Stimulated activated CD4-positive, alpha-beta T cell treated with anti-CD3 and anti-CD28 coated beads, Interleukin-1b, Interleukin-23, amount 100 ng/mL, for 48 hours (primary cell): ENCODE measurements around the gene RPLP2.
A peak's percentile ranks its signal among the peaks of the same experiment; 100 is the strongest.

Experiments
- DNase-seq: peaks from one replicate; pipeline ENCODE4 v3.0.0-alpha.2; 2020

Gene RPLP2

DNA sequence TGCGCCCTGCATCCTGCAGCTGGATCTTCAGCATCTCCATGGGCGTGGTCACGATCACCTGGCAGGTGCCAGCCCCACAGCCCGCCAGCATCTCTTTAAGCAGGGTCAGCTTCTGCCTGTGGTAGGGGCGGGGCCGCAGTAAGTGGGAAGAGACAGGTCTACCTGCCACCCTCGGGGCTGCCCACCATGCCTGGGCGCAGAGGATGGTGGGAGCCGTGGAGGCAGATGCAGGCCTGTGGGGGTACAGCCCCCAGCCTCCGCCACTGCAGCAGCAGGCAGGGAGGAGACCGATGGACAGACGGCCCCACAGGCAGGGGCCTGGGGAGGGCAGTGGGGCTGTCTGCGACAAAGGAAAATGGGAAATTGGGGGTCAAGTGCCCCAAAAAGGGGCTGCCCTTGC is 16.9 kb upstream of the RPLP2 start:
- no peak for DNase-seq

DNA sequence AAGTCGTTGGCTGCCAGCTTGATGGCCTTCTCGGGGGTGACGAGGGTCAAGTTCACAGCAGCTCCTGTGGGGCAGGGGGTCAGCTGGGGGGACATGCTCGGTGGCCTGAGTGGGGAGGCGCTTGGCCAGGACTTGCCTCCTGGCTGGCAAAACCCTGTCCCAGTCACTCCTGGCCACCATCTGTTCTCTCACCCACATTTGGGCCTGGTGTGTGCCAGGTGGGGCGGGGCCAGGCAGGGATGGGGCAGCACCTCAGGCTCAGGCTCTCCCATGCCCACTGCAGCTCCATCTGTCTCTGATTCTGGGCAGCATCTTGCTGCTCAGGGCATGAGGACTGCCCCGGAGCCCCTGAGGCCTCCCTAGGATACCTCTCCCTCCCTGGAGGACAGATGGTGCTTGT is 16.2 kb upstream of the RPLP2 start:
- DNase-seq, result no peak

DNA sequence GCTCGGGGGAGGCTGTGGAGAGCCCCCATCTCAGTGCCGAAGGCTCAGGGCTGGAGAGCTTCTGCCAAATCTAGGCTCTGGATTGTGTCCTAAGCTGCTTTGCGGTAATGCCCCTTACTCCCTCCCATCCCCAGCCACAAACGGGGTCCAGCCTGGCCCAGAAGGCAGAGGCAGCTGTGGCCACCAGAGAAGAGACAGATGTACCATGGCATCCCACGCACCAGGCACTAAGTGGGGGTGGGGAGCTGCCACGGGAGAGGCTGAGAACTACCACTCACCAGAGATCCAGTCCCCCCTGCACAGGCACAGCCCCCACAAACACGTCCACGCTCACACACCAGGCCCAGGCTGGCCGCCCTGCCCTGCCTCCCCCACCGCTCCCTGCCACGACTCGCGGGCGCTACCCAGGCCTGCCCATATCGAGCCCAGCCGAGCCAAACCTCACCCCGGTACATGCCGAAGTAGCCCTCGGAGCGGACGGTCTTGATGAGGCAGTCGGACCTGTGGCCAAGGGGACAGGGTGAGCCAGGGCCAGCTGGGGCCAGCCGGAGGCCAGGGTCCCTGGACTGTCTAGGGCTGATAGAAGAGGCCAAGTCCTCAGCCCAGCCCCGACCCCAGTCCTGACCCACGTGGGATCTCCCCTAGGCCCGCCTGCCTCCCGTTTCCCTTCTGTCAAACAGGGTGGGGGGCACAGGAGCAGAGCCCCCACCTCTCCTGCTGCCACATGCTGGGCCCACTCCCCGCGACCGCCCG is 15.6 kb upstream of the RPLP2 start:
- no peak for DNase-seq

DNA sequence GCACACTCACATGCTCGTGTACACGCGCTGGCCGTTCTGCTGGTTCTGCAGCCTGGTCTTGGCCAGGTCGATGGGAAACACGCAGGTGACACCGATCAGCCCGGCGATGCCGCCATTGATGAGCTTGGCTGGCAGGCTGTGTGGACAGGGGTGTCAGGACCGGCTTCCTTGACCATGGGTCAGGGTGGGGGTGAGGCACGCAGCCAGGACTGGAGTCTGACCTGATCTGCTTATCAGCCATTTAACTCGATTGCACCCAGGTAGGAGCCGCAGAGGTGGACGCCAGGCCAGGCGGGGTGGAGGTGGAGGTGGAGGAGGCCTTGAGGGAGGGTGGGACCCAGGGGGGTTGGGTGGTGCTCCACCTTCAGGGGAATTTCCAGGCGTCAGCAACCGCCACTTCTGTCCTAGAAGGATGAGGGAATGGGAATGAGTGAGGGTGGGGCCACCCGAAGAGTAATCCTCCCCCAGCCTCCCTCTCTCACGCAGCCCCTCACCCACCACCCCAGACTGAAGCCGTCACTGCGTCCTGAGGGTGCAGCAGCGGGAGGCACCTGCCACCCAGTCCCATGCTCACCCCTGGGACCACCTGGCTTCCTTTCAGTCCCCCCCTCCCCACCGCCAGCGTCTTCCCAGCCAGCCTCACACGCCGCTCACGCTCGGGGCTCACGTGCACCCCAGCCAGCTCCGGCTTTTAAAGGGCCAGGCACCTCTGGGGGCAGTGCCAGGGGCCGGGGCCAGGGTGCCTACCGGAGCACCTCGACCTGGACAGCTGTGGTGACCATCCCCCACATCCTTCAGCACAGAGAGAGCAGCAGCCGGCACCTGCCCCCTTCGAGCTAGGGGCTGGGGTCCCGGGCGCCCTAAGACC is 14.8 kb upstream of the RPLP2 start:
- DNase-seq, result no peak

DNA sequence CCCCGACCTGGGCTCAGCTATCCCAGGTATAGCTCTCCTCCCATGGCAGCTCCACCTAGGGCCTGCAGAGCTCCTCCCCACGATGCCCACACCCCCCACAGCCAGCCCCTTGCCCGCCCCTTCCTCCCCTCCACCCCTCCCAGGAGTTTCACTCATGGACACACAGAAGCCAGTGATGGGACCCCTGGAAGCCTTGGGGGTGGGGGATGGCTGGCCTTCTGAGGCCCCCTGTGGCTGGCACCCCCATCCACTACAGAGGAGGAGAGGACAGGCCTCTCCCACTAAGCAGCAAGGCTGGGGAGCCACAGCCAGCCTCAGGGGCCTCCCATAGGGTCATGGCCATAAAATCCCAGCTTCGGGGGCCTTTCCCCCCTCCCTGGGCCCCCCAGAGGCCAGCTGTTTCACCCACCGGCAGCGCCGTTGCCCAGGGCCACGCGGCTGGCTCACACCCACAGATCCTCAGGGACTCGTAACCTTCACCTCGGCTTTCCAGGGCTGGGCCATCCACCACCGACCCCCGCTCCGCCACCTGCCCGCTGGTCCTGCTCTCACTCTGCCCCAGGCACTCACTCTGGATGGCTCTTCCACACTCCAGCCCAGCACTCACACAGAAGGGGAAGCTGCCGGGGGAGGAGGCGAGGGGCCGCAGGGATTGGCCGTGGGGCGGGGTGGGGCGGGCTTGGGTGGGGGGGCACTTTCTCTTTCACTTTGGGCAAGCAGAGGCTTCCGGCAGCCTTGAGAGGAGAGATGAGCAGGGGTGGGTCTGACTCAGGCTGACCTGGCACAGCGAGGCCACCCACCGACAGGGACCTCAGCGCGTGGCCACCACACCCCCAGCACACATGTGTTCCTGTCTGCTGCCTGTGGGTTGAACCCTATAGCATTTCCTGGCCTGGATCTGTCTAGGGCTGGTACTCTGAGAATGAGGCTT is 13.9 kb upstream of the RPLP2 start:
- peak; percentile 92 for DNase-seq

DNA sequence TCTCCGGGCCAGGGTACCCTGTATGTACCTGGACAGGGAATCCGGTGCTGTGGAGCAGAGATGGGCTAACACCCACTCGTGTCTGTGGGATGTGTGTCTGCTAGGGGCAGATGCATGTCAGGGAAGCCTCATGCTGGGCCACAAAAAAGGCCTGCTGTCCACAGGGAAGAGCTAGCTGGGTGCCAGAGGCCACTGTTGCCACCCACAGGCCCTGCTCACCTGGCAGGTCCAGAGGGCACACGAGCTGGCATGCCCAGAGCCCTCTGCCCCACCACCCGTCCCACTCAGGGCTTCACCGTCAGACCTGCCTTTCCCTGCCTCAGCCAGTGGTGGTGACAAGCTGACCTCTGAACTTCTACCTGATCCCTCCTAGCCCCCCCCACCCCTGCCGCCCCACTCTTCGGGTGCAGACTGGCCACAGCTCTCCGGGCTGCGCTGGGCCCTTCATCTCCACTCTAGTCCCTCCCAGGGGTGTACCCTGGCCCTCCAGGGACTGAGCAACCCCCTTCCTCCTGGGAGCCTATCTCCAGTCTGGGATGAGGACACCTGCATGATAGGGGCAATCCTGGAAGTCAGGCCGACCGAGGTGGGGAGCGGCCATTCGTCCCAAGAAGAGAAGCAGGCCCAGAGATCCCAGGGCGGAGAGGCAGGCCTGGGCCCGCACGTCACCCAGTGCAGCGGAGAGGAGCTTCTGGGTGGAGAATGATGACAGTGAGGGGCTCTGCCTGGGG is 13.0 kb upstream of the RPLP2 start:
- no peak for DNase-seq

DNA sequence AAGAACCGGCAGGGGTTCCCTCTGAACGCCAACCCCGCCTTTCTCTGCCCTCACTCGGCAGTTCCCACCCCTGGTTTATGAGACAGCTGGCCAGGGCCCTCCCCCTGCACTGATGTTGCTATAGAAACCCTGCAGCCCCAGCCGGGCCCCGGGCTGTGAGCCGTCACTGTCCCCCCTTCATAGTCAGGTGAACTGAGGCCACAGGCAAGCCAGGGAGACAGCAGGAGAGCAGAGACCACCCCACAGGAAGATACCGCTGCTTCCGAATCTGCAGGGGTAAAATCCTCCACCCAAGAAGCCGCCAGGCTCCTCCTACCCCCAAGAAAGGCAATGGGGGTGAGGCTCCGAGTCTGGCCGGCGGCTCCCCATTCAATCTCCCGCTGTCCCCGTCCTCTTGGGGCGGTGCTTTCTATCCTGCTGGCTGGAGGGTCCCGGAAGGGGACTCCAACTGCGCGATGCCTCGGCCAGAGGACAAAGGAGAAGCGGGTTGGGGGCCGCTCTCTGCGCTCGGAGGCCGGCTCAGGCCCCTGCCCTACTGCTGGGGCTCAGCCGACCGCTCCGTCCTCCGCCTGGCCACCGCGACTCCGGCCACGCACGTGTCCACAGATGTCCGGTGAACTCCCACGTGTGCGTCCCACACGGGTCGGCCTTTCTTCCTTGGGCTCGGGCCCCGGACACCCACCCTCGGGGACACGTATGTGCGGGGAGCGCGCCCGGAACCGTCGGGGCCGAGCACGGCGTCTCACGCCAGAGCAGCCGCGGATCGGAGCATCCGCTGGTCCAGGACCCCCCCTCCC is 12.3 kb upstream of the RPLP2 start:
- peak; percentile 84 for DNase-seq

DNA sequence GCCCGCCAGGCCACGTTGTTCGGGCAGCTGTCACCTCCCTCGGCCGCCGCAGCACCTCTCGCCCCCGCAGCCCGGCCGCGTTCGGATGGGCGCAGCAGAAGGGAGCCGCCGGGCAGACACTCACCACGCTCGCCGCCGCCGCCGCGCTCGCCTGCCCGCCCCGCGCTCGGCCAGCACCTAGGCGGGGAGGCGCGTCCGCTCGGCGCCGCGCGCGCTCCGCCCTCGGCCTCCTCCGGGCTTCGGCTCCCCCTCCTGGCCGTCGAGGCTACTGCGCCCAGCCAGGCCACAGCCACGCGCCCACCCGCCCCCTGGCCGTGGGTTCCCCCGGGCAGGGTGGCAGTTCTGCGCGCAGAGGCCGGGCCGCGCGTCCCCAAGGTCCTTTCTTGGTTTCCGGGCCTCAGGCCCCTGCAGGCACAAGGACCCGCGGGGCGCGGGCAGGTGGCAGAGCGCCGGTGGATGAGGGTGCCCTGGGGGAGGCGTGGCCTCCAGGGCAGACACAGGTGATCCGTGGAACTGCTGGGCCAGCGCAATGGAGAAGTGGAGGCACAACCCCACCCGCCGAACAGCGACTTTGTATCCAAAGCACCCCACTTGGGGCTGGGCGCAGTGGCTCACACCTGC is 11.6 kb upstream of the RPLP2 start, which contains the start of gene SLC25A22:
SLC25A22 (minus strand) TSS at position 189 of the 621 bp plus-strand sequence. CDS start 3,275 bp downstream, outside the sequence.
- peak; percentile 81 for DNase-seq

DNA sequence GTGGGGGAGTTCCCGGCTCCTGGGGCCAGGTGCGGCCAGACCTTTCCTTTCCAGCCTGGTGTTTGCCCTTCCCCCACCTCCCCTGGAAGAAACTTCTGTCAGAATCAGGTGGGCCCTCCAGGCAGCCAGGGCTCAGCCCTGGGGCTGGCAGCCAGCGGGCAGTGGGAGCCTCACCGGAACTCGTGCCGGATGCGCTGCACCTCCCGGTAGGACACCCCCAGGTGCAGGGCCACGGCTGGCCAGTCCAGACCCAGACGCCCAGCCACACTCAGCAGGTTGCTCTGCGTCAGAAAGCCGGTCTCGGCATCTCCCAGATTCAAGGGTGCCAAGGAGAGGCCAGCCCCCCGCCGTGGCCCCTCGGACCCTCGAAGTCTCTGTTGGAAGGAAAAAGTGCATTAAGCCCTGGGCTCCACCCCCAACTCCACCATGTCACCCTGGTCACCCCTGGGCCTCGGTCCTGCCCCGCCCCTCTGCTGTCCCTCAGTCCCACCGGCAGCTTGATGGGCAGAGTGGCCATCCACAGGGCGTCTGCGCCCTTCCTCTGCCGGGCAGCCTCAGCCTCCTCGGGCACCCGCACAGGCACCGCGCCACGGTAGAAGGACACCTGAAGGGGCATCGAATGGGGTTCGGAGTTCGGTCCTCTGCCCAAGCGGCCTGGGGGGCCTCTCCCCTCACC is 10.0 kb upstream of the RPLP2 start:
- DNase-seq, result no peak

DNA sequence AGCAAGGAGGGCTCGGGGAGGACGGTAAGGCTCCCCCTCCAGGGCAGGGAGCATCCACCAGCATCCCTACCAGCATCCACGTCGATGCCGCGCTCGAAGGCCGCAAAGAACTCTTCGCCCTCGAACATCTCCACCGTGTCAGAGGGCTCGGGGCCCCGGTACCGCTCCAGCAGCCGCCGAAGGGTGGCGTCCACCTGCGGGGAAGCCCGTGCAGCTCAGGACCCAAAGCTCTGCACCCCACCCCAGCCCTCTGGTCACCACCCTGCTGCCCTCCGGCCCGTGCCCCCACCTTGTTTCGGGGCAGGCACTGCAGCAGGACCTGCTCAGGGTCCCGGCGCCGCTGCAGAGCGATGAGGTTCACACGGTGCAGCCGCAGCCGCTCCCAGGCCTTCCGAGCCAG is 9.3 kb upstream of the RPLP2 start:
- DNase-seq, result no peak

DNA sequence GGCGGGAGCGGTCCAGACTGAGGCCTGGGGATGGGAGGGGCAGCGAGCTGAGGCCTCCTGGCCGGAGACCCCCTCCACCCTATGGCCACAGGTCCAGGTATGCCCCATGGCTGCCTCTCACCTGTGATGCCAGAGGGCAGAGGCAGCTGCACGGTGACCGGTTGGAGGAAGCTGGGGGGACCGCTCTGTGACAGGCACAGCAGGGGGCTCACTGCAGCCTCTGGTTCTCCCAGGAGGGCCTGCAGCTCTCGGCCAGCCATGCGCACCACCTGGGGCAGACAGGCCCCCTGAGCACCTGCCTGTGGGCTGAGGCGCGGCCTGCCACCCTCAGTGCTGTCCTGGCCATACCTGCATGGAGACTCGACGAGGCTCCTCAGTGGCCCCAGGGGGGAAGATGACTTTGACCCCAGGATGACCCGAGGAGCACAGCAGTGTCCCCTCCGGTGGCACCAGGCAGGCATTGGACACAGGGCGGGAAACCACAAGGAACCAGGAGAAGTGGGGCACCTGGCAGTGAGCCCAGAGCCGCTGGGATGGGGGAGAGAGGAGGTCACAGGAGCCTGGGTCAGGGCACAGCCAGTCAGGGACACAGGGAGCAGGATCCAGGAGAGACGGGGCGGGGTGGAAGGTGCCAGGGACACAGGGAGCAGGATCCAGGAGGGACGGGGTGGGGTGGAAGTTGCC is 8.5 kb upstream of the RPLP2 start:
- DNase-seq, result no peak

DNA sequence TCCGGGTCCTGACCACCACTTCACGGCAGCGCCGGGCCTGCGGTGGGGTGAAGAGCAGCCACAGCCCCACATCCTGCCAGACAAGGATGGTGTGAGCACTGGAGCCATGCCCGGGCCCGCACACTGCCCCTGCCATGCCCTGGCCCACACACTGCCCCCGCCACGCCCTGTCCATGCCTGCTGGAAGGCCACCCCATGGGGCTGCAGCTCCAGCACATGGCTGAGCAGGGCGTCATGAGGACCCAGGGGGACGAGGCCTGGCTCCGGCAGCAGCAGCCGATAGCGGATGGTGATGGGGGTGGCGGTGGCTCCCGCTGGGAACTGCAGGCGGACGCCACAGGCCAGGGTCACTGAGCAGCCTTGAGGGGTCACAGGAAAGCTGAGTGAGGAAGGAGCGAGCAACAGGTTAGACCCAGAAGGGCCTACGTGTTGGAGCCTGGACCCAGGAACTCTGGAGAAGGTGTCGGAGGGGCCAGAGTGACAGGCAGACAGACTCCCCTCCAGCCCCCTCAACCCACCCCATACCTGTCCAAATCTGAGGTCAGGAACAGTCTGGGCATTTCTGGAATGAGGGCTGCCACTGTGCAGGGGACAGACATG is 7.6 kb upstream of the RPLP2 start:
- no peak for DNase-seq

DNA sequence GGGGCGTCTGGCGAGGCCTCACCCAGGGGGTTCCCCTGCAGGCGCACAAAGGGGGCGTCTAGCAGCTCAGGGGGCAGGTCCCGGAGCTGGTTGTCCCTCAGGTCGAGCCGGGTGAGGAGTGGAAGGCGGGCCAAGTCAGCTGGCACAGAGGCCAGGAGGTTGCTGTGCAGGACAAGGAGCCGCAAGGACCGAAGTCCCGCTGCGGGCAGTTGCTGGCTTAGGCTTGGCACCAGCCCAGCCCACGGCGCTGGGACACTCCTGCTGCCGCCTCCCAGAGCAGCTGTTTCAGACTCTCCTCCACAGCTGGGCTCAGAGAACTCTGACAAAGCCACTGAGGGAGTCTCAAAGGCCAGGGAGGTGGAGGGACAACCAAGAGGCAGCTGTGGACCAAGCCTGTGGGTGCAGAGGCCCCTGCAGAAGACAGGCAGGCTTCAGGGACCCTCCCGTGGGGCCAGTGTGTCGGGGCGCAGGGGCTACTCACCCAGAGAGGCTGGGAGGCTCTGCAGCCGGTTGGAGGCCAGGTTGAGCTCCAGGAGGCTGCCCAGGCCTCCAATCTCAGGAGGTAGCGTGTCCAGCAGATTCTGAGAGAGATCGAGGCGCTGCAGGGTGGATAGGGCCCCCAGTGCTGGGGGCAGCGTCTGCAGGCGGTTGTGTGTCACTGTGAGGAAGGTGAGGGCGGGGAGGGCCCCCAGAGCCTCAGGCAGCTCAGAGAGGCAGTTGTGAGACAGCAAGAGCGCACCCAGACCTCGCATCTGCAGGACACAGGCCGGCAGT is 6.9 kb upstream of the RPLP2 start:
- no peak for DNase-seq

DNA sequence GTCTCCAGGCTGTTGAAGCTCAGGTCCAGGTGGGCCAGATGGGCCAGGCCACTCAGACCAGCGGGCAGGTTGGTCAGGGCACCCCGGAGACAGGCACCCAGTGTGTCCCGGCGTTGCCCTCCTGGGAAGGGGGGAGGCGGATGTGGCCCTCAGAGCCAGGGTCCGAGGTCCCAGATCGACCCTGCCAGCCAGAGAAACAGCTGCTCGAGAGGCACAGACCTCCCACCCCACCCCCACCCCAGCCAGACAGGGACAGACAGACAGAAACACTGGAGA is 6.4 kb upstream of the RPLP2 start:
- DNase-seq, result no peak

DNA sequence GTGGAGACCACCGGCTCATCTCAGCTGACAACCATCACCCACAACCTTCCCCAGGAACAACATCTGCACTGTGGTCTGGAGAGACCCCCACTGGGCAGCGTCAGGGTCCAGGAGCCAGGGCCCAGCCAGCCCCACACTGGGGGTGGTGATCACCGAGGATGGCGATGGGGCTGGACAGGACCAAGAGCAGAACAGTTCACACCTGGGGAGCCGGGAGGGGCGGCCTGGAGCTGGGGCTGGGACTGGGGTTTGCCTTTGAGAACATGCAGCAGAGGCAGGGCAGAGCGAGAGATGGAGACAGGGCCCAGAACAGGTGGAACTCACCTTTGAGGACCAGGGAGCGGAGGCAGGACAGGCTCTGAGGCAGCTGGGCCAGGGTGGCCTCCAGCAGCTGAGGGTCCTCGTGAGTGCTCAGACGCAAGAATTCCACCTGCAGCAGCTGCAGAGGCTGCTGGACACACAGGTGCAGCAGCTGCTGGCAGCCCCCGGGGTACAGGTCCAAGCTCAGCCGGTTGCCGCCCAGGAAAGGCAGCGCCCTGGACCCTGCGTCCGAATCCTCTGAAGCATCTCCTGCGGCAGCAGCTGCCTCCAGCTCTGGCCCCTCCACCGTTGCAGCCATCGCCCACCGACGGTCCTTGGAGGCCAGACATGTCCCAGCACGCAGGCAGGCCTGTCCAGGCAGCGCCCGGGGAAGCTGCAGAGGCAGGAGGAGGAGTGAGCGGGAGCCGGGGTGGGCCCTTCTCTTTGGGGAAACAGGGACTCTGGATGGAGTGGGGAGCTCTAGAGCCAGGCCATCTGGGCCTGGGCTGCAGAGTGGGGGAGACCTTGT is 5.8 kb upstream of the RPLP2 start:
- DNase-seq, result no peak

DNA sequence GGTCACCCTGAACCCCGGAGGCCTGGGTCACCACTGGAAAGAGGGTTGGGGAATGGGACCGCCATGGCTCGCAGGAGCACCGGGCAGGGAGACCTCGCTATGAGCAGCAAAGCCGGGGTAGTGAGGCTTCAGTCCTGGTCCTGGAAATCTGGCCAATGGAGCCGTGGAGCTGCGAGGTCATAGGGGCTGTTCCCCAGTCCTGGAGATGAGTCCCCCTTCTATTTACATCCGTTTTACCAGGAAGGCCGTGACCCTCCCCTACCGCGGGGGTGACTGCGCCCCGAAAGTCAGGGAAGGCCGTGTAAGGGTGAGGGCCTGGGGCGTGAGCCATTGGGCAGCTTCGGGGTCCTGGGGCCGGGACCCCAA is 5.2 kb upstream of the RPLP2 start:
- DNase-seq, result no peak

DNA sequence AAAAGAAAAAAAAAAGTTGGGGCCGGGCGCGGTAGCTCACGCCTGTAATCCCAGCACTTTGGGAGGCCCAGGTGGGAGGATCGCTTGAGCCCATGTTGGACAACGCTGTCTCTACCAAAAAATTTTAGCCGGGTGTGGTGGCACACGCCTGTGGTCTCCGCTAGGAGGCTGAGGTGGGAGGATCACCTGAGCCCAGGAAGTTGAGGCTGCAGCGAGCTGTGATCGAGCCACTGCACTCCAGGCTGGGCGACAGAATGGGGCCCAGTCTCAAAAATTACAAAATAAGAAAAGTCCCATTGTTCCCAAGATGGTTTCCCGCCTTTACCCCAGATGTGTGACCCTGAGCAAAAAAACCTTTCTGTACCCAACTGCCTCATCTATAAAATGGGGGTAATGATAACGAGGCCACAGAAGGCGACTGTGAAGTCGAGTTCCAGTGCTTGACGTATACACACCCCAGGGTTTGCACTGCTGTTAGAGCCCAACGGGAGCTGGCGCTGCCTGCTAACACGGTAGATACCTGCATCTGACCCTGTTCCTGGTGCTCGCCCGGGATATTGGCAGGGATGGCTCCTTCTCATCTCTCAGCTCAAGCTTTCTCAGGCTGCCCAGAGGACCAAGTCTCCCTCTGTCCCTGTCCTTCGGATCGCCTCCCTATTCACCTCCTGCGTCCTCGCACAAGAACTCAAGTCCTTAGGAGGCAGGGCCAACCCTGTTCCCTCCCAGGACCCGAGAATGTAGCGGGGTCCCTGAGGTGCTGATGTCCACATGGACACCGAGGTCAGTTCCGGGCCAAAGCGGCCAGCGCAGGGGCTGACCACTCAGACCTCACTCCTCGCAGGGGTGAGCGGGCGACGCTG is 1.1 kb upstream of the RPLP2 start:
- no peak for DNase-seq
